HEK293 (cell line): ENCODE measurements around the gene TMA7B.

Experiments
- CTCF ChIA-PET: fragments of 350-600 bp; formaldehyde crosslinking; extraction: SDS; loops from one replicate; lab custom pipeline; 2021; ENCODE audit warnings: antibody characterized with exemption; lab: Yijun Ruan, JAX
- POLR2A ChIA-PET: fragments of 300-600 bp; formaldehyde crosslinking; extraction: SDS; loops from one replicate; lab custom pipeline; 2020; ENCODE audit warnings: antibody characterized with exemption, inconsistent platforms; lab: Yijun Ruan, JAX
- H3K27ac ChIP-seq: fragments of 200-500 bp; sonication (Bioruptor generic); 2 replicates; pipeline ENCODE4 v1.5.1; 2014; ENCODE audit warnings: low read depth, low read length, control low read depth, inconsistent platforms; ENCODE audit errors: extremely low read depth
- H3K36me3 ChIP-seq, 2 experiments: fragments of 200-500 bp in 1 of 2; sonication (Bioruptor generic) in 1 of 2; 1 replicate in 1 of 2; 2 replicates in 1 of 2; pipeline ENCODE4 v1.5.1; 2014 to 2017; ENCODE audit warnings: inconsistent platforms in 2 of 2, low read length in 2 of 2; ENCODE audit not compliant: control insufficient read depth in 2 of 2, insufficient read depth in 1 of 2
- H3K4me1 ChIP-seq: fragments of 200-500 bp; sonication (Bioruptor generic); 2 replicates; pipeline ENCODE4 v1.5.1; 2014; ENCODE audit warnings: mild to moderate bottlenecking, low read length, inconsistent platforms; ENCODE audit not compliant: control insufficient read depth, insufficient read depth
- H3K4me3 ChIP-seq: 2 replicates; pipeline ENCODE4 v1.5.1; 2011; ENCODE audit warnings: low read depth, mild to moderate bottlenecking, control low read depth, low read length, moderate library complexity
- H3K9me3 ChIP-seq: fragments of 200-500 bp; sonication (Bioruptor generic); 2 replicates; pipeline ENCODE4 v1.5.1; 2014; ENCODE audit warnings: low read depth, low read length, inconsistent platforms; ENCODE audit not compliant: control insufficient read depth, insufficient read depth
- BCL11B ChIP-seq: fragments of 450-650 bp; formaldehyde crosslinking; IDR thresholded peaks from 2 replicates; pipeline ENCODE4 v1.5.1; 2016; ENCODE audit warnings: low read depth, missing biosample characterization, missing genetic modification characterization
- CTCF ChIP-seq: fragments of 450-650 bp; formaldehyde crosslinking; IDR thresholded peaks from 2 replicates; pipeline ENCODE4 v1.5.1; 2016; ENCODE audit warnings: missing biosample characterization, missing genetic modification characterization
- ELK4 ChIP-seq: IDR thresholded peaks from 2 replicates; pipeline ENCODE4 v1.6.1; 2011; ENCODE audit warnings: mild to moderate bottlenecking, low read depth, low read length, borderline replicate concordance
- INSM2 ChIP-seq: fragments of 450-650 bp; formaldehyde crosslinking; IDR thresholded peaks from 2 replicates; pipeline ENCODE4 v1.5.1; 2016; ENCODE audit warnings: missing biosample characterization, missing genetic modification characterization
- SCRT1 ChIP-seq: fragments of 450-650 bp; formaldehyde crosslinking; IDR thresholded peaks from 2 replicates; pipeline ENCODE4 v1.5.1; 2016; ENCODE audit warnings: missing biosample characterization, missing genetic modification characterization, borderline replicate concordance
- SETDB1 ChIP-seq: IDR thresholded peaks from one replicate; pipeline ENCODE4 v1.6.1; 2017; ENCODE audit warnings: mild to moderate bottlenecking, low read length, moderate library complexity, mixed read lengths; ENCODE audit not compliant: insufficient read length
- ZBTB17 ChIP-seq: fragments of 450-650 bp; formaldehyde crosslinking; IDR thresholded peaks from 2 replicates; pipeline ENCODE4 v1.5.1; 2016; ENCODE audit warnings: missing biosample characterization, missing genetic modification characterization
- ZNF140 ChIP-seq: fragments of 450-650 bp; formaldehyde crosslinking; IDR thresholded peaks from 2 replicates; pipeline ENCODE4 v1.5.1; 2016; ENCODE audit warnings: missing biosample characterization, missing genetic modification characterization
- ZNF239 ChIP-seq: fragments of 450-650 bp; formaldehyde crosslinking; IDR thresholded peaks from 2 replicates; pipeline ENCODE4 v1.5.1; 2016; ENCODE audit warnings: missing biosample characterization, missing genetic modification characterization
- ZNF324 ChIP-seq: fragments of 450-650 bp; formaldehyde crosslinking; IDR thresholded peaks from 2 replicates; pipeline ENCODE4 v1.5.1; 2016; ENCODE audit warnings: missing biosample characterization, missing genetic modification characterization
- ZNF335 ChIP-seq: fragments of 450-650 bp; formaldehyde crosslinking; conservative IDR thresholded peaks from 2 replicates; pipeline ENCODE4 v1.5.1; 2016; ENCODE audit warnings: missing biosample characterization, missing genetic modification characterization
- ZNF354C ChIP-seq: fragments of 450-650 bp; formaldehyde crosslinking; IDR thresholded peaks from 2 replicates; pipeline ENCODE4 v1.5.1; 2016; ENCODE audit warnings: missing biosample characterization, missing genetic modification characterization, low read depth, borderline replicate concordance
- ZNF391 ChIP-seq: fragments of 450-650 bp; formaldehyde crosslinking; IDR thresholded peaks from 2 replicates; pipeline ENCODE4 v1.5.1; 2016; ENCODE audit warnings: low read depth, missing biosample characterization, missing genetic modification characterization, borderline replicate concordance
- ZNF433 ChIP-seq: fragments of 450-650 bp; formaldehyde crosslinking; IDR thresholded peaks from 2 replicates; pipeline ENCODE4 v1.5.1; 2016; ENCODE audit warnings: missing biosample characterization, missing genetic modification characterization, low read depth
- ZNF521 ChIP-seq: fragments of 450-650 bp; formaldehyde crosslinking; IDR thresholded peaks from 2 replicates; pipeline ENCODE4 v1.5.1; 2017; ENCODE audit warnings: missing biosample characterization, mild to moderate bottlenecking, missing genetic modification characterization
- ZNF549 ChIP-seq: fragments of 450-650 bp; IDR thresholded peaks from 2 replicates; pipeline ENCODE4 v1.5.1; 2018; ENCODE audit warnings: missing biosample characterization, missing genetic modification characterization, mild to moderate bottlenecking, inconsistent platforms, moderate library complexity
- ZNF596 ChIP-seq: fragments of 450-650 bp; IDR thresholded peaks from 2 replicates; pipeline ENCODE4 v1.5.0; 2018; ENCODE audit warnings: missing biosample characterization, mild to moderate bottlenecking, missing genetic modification characterization, moderate library complexity
- ZNF610 ChIP-seq: fragments of 450-650 bp; formaldehyde crosslinking; IDR thresholded peaks from 2 replicates; pipeline ENCODE4 v1.5.1; 2016; ENCODE audit warnings: missing biosample characterization, missing genetic modification characterization, borderline replicate concordance
- ZNF701 ChIP-seq: fragments of 450-650 bp; formaldehyde crosslinking; IDR thresholded peaks from 2 replicates; pipeline ENCODE4 v1.5.1; 2016; ENCODE audit warnings: missing biosample characterization, missing genetic modification characterization
- ZNF76 ChIP-seq: fragments of 450-650 bp; formaldehyde crosslinking; IDR thresholded peaks from 2 replicates; pipeline ENCODE4; 2016; ENCODE audit warnings: low read depth, missing biosample characterization, missing genetic modification characterization, borderline replicate concordance
- ZNF777 ChIP-seq: fragments of 450-650 bp; formaldehyde crosslinking; IDR thresholded peaks from 2 replicates; pipeline ENCODE4 v1.5.1; 2017; ENCODE audit warnings: missing biosample characterization, missing genetic modification characterization, borderline replicate concordance

The TMA7B gene

GRCh38 chr22:39952347-39952746 is 7.8 kb upstream of the TMA7B start (continued):
- no peak for TF ChIP-seq SETDB1
- TF ChIP-seq ZNF354C = no peak
- TF ChIP-seq ZNF391 (tag by site-specific recombination) = no peak
- TF ChIP-seq ZNF76 (tag by site-specific recombination) = no peak

GRCh38 chr22:39953101-39953500 is 7.1 kb upstream of the TMA7B start:
- no peaks in the 10 kb centered on the region for H3K4me1 ChIP-seq
- no peaks in the 10 kb centered on the region for H3K36me3 ChIP-seq
- POLR2A ChIA-PET = no interaction called here
- no peak overlapping the region for H3K27ac ChIP-seq
- H3K4me3 ChIP-seq = no peak overlapping the region
- TF ChIP-seq ZNF596 = no peak
- TF ChIP-seq ZNF324 (tag by site-specific recombination) = no peak
- TF ChIP-seq CTCF (tag by site-specific recombination) = no peak
- no peak for TF ChIP-seq INSM2 (tag by site-specific recombination)
- no peak for TF ChIP-seq SCRT1 (tag by site-specific recombination)
- TF ChIP-seq ZBTB17 (tag by site-specific recombination) = no peak
- TF ChIP-seq ZNF610 = no peak
- TF ChIP-seq ZNF549 (tag by site-specific recombination) = no peak
- no peak for TF ChIP-seq ZNF521 (tag by site-specific recombination)
- no peak for TF ChIP-seq ZNF239 (tag by site-specific recombination)
- no peak for TF ChIP-seq ELK4
- no peak for TF ChIP-seq ZNF433 (tag by site-specific recombination)
- no peak for TF ChIP-seq ZNF777 (tag by site-specific recombination)
- TF ChIP-seq BCL11B (tag by site-specific recombination) = no peak
- no peak for TF ChIP-seq ZNF335
- TF ChIP-seq, all 188 proteins: peak for 0
- no peaks in the 10 kb centered on the region for H3K9me3 ChIP-seq
- CTCF ChIA-PET = interaction anchor here (1.6 to 3.4 kb wide), 4 partner anchors 10 to 72 kb away, joined by 6 to 15 read pairs (median 7); no protein-coding TSS in a partner anchor

GRCh38 chr22:39954584-39955055 is 5.6 kb upstream of the TMA7B start:
- no peaks in the 10 kb centered on the region for H3K9me3 ChIP-seq
- H3K36me3 ChIP-seq = no peaks in the 10 kb centered on the region
- H3K27ac ChIP-seq = no peak overlapping the region
- POLR2A ChIA-PET = no interaction called here
- H3K4me3 ChIP-seq = no peak overlapping the region
- CTCF ChIA-PET = interaction anchor here (0.6 to 3.4 kb wide), 6 partner anchors 8 to 180 kb away, joined by 3 to 15 read pairs (median 5); no protein-coding TSS in a partner anchor
- H3K4me1 ChIP-seq = no peaks in the 10 kb centered on the region
- TF ChIP-seq ZNF701 (tag by site-specific recombination) (no peak), ZNF324 (tag by site-specific recombination) (no peak), ZNF335 (no peak), ZNF140 (no peak)
